Measurements from ENCODE around the gene FAM9C.

DNA sequence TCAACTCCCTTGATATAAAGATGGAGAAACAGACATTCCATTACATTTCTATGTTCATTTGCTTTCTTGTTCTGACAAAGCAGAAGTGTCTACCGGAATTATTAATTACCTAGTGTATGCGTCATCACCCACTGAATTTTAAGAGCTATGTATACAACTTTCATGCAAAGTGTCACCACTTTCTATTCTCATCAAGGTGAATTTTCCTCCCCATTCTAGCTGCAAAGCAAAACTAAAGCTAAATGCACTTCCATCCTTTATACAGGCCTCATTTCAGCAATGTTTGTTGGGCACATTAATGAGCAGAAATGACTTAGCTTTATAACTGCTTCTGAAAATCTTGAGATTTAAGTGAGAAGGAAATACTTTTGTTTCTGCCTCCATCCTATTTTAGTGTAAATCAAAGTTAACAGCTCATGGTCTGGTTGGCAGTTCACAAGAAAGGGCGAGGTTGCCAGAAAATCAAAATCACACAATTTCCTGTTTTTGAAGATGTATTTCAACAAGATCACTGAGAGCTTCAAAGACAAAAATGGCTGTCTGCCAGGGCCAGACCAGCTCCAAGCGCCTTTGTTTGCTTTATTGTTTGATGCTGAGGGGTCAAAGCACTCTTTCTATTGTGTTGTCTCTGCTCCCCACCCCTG is 7.2 kb upstream of the FAM9C start:
- TF ChIP-seq, protein P1, sequence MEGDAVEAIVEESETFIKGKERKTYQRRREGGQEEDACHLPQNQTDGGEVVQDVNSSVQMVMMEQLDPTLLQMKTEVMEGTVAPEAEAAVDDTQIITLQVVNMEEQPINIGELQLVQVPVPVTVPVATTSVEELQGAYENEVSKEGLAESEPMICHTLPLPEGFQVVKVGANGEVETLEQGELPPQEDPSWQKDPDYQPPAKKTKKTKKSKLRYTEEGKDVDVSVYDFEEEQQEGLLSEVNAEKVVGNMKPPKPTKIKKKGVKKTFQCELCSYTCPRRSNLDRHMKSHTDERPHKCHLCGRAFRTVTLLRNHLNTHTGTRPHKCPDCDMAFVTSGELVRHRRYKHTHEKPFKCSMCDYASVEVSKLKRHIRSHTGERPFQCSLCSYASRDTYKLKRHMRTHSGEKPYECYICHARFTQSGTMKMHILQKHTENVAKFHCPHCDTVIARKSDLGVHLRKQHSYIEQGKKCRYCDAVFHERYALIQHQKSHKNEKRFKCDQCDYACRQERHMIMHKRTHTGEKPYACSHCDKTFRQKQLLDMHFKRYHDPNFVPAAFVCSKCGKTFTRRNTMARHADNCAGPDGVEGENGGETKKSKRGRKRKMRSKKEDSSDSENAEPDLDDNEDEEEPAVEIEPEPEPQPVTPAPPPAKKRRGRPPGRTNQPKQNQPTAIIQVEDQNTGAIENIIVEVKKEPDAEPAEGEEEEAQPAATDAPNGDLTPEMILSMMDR (IDR thresholded peaks at IDR 0.05), result no peak
- no peak for TF ChIP-seq POLR2A (IDR thresholded peaks at IDR 0.05)

Measured in testis (tissue), 2 donors.